GM06990 (cell line): Measurements from ENCODE around the gene SYT9.

Experiments
- DNase-seq: peaks from one replicate; pipeline ENCODE4 v3.0.0-alpha.2; 2011; ENCODE audit not compliant: insufficient read length; ENCODE audit errors: extremely low read depth
- H3K27me3 ChIP-seq: replicated peaks from 2 replicates; pipeline ENCODE4 v1.6.0; 2011; ENCODE audit warnings: low read length; ENCODE audit not compliant: control insufficient read depth, insufficient read depth
- H3K36me3 ChIP-seq: 2 replicates; pipeline ENCODE4 v1.5.1; 2011; ENCODE audit warnings: low read length; ENCODE audit not compliant: control insufficient read depth, insufficient read depth
- H3K4me3 ChIP-seq: replicated peaks from 2 replicates; pipeline ENCODE4 v1.5.1; 2011; ENCODE audit warnings: low read depth, mild to moderate bottlenecking, control low read depth, low read length
- CTCF ChIP-seq: IDR thresholded peaks from 2 replicates; pipeline ENCODE4 v1.5.1; 2011; ENCODE audit warnings: low read length, control low read depth, mild to moderate bottlenecking, inconsistent platforms; ENCODE audit not compliant: insufficient read depth, poor library complexity, severe bottlenecking

SYT9 gene

GRCh38 chr11:7251487-7251835, 243 bp upstream of the SYT9 start:
- H3K4me3 ChIP-seq: no peak overlapping the region; the same call in 1 of the 2 replicates
- no peak for DNase-seq
- no peak for TF ChIP-seq CTCF
- no peaks in the 10 kb centered on the region for H3K36me3 ChIP-seq
- peaks cover 6% of the 10 kb centered on the region for H3K27me3 ChIP-seq

- H3K27me3 ChIP-seq: peaks cover 6% of the 10 kb centered on the region
- no peak overlapping the region for H3K4me3 ChIP-seq
- no peak for TF ChIP-seq CTCF
- no peak for DNase-seq
- no peaks in the 10 kb centered on the region for H3K36me3 ChIP-seq
These were observed 1.0 kb downstream of the SYT9 start for GRCh38 chr11:7252683-7253213.

- Histone ChIP-seq H3K4me3 (no peak overlapping the region), H3K36me3 (no peaks in the 10 kb centered on the region), H3K27me3 (peaks cover 6% of the 10 kb centered on the region)
- no peak for DNase-seq
- no peak for TF ChIP-seq CTCF
These were observed 2.1 kb downstream of the SYT9 start for GRCh38 chr11:7253800-7254199.

- no peak for TF ChIP-seq CTCF
These were observed 3.1 kb downstream of the SYT9 start for GRCh38 chr11:7254731-7255291.

GRCh38 chr11:7256943-7257342, 5.2 kb downstream of the SYT9 start:
- no peak for TF ChIP-seq CTCF
- no peak for DNase-seq
- H3K4me3 ChIP-seq: no peak overlapping the region
- H3K36me3 ChIP-seq: no peaks in the 10 kb centered on the region
- H3K27me3 ChIP-seq: peaks cover 4% of the 10 kb centered on the region

More at GRCh38 chr11:7254731-7255291, 3.1 kb downstream of the SYT9 start:
- no peaks in the 10 kb centered on the region for H3K36me3 ChIP-seq
- peaks cover 6% of the 10 kb centered on the region for H3K27me3 ChIP-seq
- DNase-seq: no peak
- no peak overlapping the region for H3K4me3 ChIP-seq

- peaks cover 4% of the 10 kb centered on the region; the same call in 1 of the 2 replicates for H3K27me3 ChIP-seq
- no peak for TF ChIP-seq CTCF
- no peak for DNase-seq
- no peak overlapping the region for H3K4me3 ChIP-seq
- H3K36me3 ChIP-seq: no peaks in the 10 kb centered on the region
These were observed 6.0 kb downstream of the SYT9 start for GRCh38 chr11:7257724-7258123.
